Endodermal cell (in vitro differentiated cells): ENCODE results near the gene SLTM. TPM values are rescaled to one million over a fixed set of nuclear protein-coding genes. Genes with fewer than 3 reads are reported as not detected.
"Not testable (repeated sequence)": the region's sequence is repeated elsewhere in the genome, so short reads cannot be mapped to it uniquely, and the experiment has no call there.

Experiments used
- DNase-seq: peaks from one replicate; pipeline ENCODE4 v3.0.0-alpha.2; 2017
- H3K27ac ChIP-seq: 2 replicates; pipeline ENCODE4 v1.5.1; 2013; ENCODE audit warnings: mild to moderate bottlenecking, low read depth, low read length, moderate library complexity
- H3K27me3 ChIP-seq: 2 replicates; pipeline ENCODE4 v1.6.1; 2013; ENCODE audit warnings: mild to moderate bottlenecking, low read length, moderate library complexity; ENCODE audit not compliant: insufficient read depth, control insufficient read depth, poor library complexity, severe bottlenecking
- H3K36me3 ChIP-seq: 2 replicates; pipeline ENCODE4 v1.7.0; 2013; ENCODE audit warnings: mild to moderate bottlenecking, low read length, moderate library complexity; ENCODE audit not compliant: control insufficient read depth, insufficient read depth
- H3K4me1 ChIP-seq: one replicate; pipeline ENCODE4 v1.7.0; 2013; ENCODE audit warnings: low read length; ENCODE audit not compliant: control insufficient read depth, insufficient read depth
- H3K4me3 ChIP-seq: 2 replicates; pipeline ENCODE4 v1.5.1; 2013; ENCODE audit warnings: mild to moderate bottlenecking, low read length, moderate library complexity
- H3K9ac ChIP-seq: 2 replicates; pipeline ENCODE4 v1.6.1; 2013; ENCODE audit warnings: mild to moderate bottlenecking, low read length, moderate library complexity; ENCODE audit not compliant: poor library complexity, severe bottlenecking; ENCODE audit errors: extremely low read depth
- H3K9me3 ChIP-seq: 2 replicates; pipeline ENCODE4 v1.6.1; 2013; ENCODE audit warnings: mild to moderate bottlenecking, low read length, moderate library complexity; ENCODE audit not compliant: control insufficient read depth
- H3K27ac Mint-ChIP-seq: 2 replicates; pipeline ENCODE4 v1.8.0; 2020; ENCODE audit warnings: mixed read lengths
- H3K27me3 Mint-ChIP-seq: 2 replicates; pipeline ENCODE4 v1.8.0; 2021; ENCODE audit warnings: mild to moderate bottlenecking, mixed read lengths; ENCODE audit not compliant: insufficient read depth
- H3K36me3 Mint-ChIP-seq: 2 replicates; pipeline ENCODE4 v1.8.0; 2020; ENCODE audit warnings: low read depth, mixed read lengths
- H3K4me1 Mint-ChIP-seq: 2 replicates; pipeline ENCODE4 v1.8.0; 2020; ENCODE audit warnings: mixed read lengths
- H3K4me3 Mint-ChIP-seq: 2 replicates; pipeline ENCODE4 v1.8.0; 2020; ENCODE audit warnings: mild to moderate bottlenecking, moderate library complexity, mixed read lengths
- H3K9me3 Mint-ChIP-seq: 2 replicates; pipeline ENCODE4 v1.8.0; 2020; ENCODE audit warnings: mild to moderate bottlenecking, mixed read lengths
- WGBS, 2 experiments: methylation state at CpG; one replicate each; pipeline versions ENCODE4 v1.1.5 to v1.1.7; 2013; ENCODE audit warnings: missing lambda C conversion rate in 2 of 2, mixed read lengths in 1 of 2; ENCODE audit not compliant: insufficient coverage in 1 of 2, insufficient read length in 1 of 2; 5-methylcytosine and 5-hydroxymethylcytosine counted together
- total RNA-seq, 2 donors: library from RNA; stranded (reverse); fragmentation: NEBNext Ultra II Directional in 1 of 2; extraction: Animal tissue kit (Norgen Biotek cat#: 25700) in 1 of 2; gene quantifications; 2 replicates in 1 of 2; 3 replicates in 1 of 2; pipeline ENCODE4 v1.2.1, GENCODE V29; 2021
- TF ChIP-seq, protein P1 (sequence below): fragments of 200-600 bp; sonication (generic); conservative IDR thresholded peaks from 2 replicates; pipeline ENCODE4 v1.5.0; 2021; ENCODE audit warnings: antibody characterized with exemption, mild to moderate bottlenecking

SLTM gene
- total RNA-seq, 2 donors from 2014 or later: 77.1 to 96.8 TPM

DNA sequence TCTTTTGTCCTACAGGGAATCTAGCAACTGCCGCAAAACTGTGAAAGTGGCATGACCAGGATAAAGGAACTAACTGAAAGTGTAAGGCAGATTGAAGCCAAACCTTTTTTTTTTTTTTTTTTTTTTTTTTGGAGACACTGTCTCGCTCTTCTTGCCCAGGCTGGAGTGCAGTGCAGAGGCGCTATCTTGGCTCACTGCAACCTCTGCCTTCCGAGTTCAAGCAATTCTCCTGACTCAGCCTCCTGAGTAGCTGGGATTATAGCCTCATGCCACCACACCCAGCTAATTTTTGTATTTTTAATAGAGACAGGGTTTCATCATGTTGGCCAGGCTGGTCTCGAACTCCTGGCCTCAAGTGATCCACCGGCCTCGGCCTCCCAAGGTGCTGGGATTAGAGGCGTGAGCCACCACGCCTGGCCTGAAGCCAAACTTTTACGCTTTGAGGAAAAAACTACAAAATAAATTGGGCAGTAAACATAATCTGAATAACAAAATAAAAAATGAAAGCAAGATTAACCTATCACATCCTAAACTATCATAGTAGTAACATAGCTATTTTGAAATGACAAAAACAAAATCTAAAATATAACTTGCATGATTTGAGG is 9.7 kb downstream of the SLTM start:
- H3K4me1 ChIP-seq: no peaks in the 10 kb centered on the region
- peaks cover 68% of the 10 kb centered on the region for H3K36me3 ChIP-seq
- no peak overlapping the region for H3K4me3 ChIP-seq
- Mint-ChIP-seq H3K4me3 (no peak overlapping the region), H3K27me3 (no peaks in the 10 kb centered on the region), H3K27ac (peak overlapping the region; percentile 74), H3K4me1 (no peaks in the 10 kb centered on the region), H3K36me3 (peaks cover 49% of the 10 kb centered on the region), H3K9me3 (no peaks in the 10 kb centered on the region)
- no peak overlapping the region for H3K9ac ChIP-seq
- TF ChIP-seq, protein P1, sequence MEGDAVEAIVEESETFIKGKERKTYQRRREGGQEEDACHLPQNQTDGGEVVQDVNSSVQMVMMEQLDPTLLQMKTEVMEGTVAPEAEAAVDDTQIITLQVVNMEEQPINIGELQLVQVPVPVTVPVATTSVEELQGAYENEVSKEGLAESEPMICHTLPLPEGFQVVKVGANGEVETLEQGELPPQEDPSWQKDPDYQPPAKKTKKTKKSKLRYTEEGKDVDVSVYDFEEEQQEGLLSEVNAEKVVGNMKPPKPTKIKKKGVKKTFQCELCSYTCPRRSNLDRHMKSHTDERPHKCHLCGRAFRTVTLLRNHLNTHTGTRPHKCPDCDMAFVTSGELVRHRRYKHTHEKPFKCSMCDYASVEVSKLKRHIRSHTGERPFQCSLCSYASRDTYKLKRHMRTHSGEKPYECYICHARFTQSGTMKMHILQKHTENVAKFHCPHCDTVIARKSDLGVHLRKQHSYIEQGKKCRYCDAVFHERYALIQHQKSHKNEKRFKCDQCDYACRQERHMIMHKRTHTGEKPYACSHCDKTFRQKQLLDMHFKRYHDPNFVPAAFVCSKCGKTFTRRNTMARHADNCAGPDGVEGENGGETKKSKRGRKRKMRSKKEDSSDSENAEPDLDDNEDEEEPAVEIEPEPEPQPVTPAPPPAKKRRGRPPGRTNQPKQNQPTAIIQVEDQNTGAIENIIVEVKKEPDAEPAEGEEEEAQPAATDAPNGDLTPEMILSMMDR: no peak
- H3K27ac ChIP-seq: no peak overlapping the region
- WGBS, 2 experiments: 97 to 100% methylated on average over 5 to 9 of the region's 10 CpGs
- no peak for DNase-seq
- H3K27me3 ChIP-seq: no peaks in the 10 kb centered on the region
- no peaks in the 10 kb centered on the region for H3K9me3 ChIP-seq

- Histone ChIP-seq H3K27ac (no peak overlapping the region), H3K9me3 (no peaks in the 10 kb centered on the region), H3K27me3 (no peaks in the 10 kb centered on the region), H3K36me3 (peaks cover 64% of the 10 kb centered on the region), H3K4me3 (no peak overlapping the region), H3K4me1 (no peaks in the 10 kb centered on the region), H3K9ac (no peak overlapping the region)
- 92 to 95% methylated on average over 4 of the region's 4 CpGs for WGBS, 2 experiments
- H3K27ac Mint-ChIP-seq: peak overlapping the region; percentile 74
- H3K4me1 Mint-ChIP-seq: peaks cover 3% of the 10 kb centered on the region
- TF ChIP-seq, protein P1: no peak
- peaks cover 46% of the 10 kb centered on the region for H3K36me3 Mint-ChIP-seq
- H3K9me3 Mint-ChIP-seq: no peaks in the 10 kb centered on the region
- H3K27me3 Mint-ChIP-seq: no peaks in the 10 kb centered on the region
- no peak overlapping the region for H3K4me3 Mint-ChIP-seq
- DNase-seq: no peak
Measured at GRCh38 chr15:58923284-58923683, 10.2 kb downstream of the SLTM start.

DNA sequence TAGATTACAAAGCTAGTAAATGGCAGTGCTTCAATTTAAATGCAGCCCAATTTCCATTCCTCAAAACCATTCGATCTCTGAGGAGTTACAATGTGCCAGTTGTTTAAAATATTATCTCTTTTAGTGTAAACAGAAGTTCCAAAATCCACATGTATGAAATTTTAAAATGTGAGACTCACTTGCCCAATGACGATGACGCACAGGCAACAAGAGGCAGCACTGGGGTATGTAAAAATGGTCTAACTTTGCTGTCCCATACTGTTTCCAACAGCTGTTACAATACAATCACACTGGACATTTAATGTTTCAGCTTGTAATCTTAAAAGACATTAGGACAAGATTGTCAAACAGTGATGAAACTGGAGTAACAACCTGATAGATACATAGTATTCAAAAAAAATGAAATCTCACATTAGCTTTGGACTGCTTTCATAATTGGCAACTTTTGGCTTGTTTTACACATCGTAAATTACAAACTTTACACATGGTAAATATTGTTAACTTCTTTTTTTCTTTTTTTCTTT is 12.2 kb downstream of the SLTM start:
- no peak for DNase-seq
- Histone ChIP-seq H3K9me3 (no peaks in the 10 kb centered on the region), H3K27me3 (no peaks in the 10 kb centered on the region), H3K4me1 (no peaks in the 10 kb centered on the region), H3K36me3 (peaks cover 56% of the 10 kb centered on the region), H3K4me3 (no peak overlapping the region), H3K27ac (no peak overlapping the region), H3K9ac (no peak overlapping the region)
- WGBS, 2 experiments: 99 to 100% methylated on average over 1 to 4 of the region's 4 CpGs
- H3K27ac Mint-ChIP-seq: no peak overlapping the region
- peaks cover 39% of the 10 kb centered on the region for H3K36me3 Mint-ChIP-seq
- H3K9me3 Mint-ChIP-seq: no peaks in the 10 kb centered on the region
- H3K4me3 Mint-ChIP-seq: no peak overlapping the region
- H3K27me3 Mint-ChIP-seq: no peaks in the 10 kb centered on the region
- H3K4me1 Mint-ChIP-seq: peaks cover 11% of the 10 kb centered on the region
- TF ChIP-seq, protein P1: no peak

GRCh38 chr15:58920447-58920846 is 13.0 kb downstream of the SLTM start:
- peaks cover 14% of the 10 kb centered on the region for H3K4me1 Mint-ChIP-seq
- WGBS, 2 experiments: 94 to 100% methylated on average over 1 to 7 of the region's 7 CpGs

More at GRCh38 chr15:58920447-58920846, 13.0 kb downstream of the SLTM start:
- not testable (repeated sequence) for H3K9me3 Mint-ChIP-seq, H3K9ac ChIP-seq, H3K4me3 ChIP-seq, H3K4me1 ChIP-seq, H3K4me3 Mint-ChIP-seq, H3K27me3 ChIP-seq, H3K9me3 ChIP-seq, H3K27ac Mint-ChIP-seq, DNase-seq, H3K27me3 Mint-ChIP-seq, H3K27ac ChIP-seq
- peaks cover 43% of the 10 kb centered on the region for H3K36me3 Mint-ChIP-seq
- H3K36me3 ChIP-seq: peaks cover 53% of the 10 kb centered on the region
